Testis (tissue), 2 donors: ENCODE measurements around the gene ZNF473.
"Not testable (repeated sequence)": the region's sequence is repeated elsewhere in the genome, so short reads cannot be mapped to it uniquely, and the experiment has no call there.

Experiments used
- POLR2A ChIP-seq: fragments of 450-650 bp; IDR thresholded peaks from one replicate; pipeline ENCODE4 v1.6.1; 2017; ENCODE audit warnings: antibody characterized with exemption, mild to moderate bottlenecking, moderate library complexity
- TF ChIP-seq, protein P1 (sequence below), 3 experiments: fragments of 450-650 bp in 2 of 3; fragments of 200-600 bp in 1 of 3; sonication (generic) in 1 of 3; IDR thresholded peaks; one replicate each; pipeline ENCODE4 v1.5.1; 2016 to 2019; ENCODE audit warnings: antibody characterized with exemption in 3 of 3, mild to moderate bottlenecking in 2 of 3, moderate library complexity in 1 of 3

DNA sequence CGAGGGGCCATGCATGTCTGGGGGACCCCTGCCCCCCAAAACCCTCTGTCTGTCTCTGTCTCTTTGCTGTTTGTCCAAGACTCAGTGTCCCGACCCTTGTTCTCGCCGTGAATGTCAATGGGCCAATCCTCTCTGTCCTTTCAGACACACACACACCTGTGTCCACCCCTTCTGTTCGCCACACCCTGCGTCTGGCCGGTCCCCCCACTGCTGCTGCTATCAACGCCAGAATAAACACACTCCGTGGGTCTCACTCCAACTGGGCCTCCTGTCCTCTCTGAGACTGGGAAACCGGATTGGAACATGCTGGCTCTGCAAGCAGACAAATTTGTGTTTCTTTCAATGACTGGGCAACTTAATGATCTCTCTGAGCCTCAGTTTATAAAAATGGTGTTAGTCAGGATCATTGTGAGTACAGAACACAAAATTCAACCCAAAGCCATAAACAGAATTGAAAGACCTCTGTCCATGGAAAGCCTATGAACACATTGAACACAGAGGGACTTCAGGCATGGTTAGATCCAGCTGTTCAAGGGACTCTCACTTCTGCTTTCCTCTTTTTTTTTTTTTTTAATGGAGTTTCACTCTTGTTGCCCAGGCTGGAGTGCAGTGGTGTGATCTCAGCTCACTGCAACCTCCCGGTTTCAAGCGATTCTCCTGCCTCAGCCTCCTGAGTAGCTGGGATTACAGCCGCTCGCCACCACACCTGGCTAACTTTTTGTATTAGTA is 50.0 kb downstream of the ZNF473 start:
- TF ChIP-seq, protein P1, sequence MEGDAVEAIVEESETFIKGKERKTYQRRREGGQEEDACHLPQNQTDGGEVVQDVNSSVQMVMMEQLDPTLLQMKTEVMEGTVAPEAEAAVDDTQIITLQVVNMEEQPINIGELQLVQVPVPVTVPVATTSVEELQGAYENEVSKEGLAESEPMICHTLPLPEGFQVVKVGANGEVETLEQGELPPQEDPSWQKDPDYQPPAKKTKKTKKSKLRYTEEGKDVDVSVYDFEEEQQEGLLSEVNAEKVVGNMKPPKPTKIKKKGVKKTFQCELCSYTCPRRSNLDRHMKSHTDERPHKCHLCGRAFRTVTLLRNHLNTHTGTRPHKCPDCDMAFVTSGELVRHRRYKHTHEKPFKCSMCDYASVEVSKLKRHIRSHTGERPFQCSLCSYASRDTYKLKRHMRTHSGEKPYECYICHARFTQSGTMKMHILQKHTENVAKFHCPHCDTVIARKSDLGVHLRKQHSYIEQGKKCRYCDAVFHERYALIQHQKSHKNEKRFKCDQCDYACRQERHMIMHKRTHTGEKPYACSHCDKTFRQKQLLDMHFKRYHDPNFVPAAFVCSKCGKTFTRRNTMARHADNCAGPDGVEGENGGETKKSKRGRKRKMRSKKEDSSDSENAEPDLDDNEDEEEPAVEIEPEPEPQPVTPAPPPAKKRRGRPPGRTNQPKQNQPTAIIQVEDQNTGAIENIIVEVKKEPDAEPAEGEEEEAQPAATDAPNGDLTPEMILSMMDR (IDR thresholded peaks at IDR 0.05), result not testable (repeated sequence)
- TF ChIP-seq POLR2A, result not testable (repeated sequence)
